Activated CD8-positive, alpha-beta memory T cell treated with anti-CD3 and anti-CD28 coated beads for 24 hours (primary cell): ENCODE measurements around the gene MTPN.

Source experiments
- DNase-seq: peaks from one replicate; pipeline ENCODE4 v3.0.0-alpha.2; 2020

MTPN gene

GRCh38 chr7:135877805-135878204 is 99.4 kb downstream of the MTPN start:
- DNase-seq = no peak
